HEK293 (cell line): Measurements from ENCODE around the gene NCOA7.

Experiments
- GFI1B ChIP-seq: fragments of 450-650 bp; formaldehyde crosslinking; IDR thresholded peaks from 2 replicates; pipeline ENCODE4 v1.5.1; 2016; ENCODE audit warnings: missing biosample characterization, missing genetic modification characterization
- GLI2 ChIP-seq: fragments of 450-650 bp; formaldehyde crosslinking; IDR thresholded peaks from 2 replicates; pipeline ENCODE4; 2017; ENCODE audit warnings: missing biosample characterization, missing genetic modification characterization, low read depth, borderline replicate concordance
- HOXA7 ChIP-seq: sonication (generic); formaldehyde crosslinking; IDR thresholded peaks from 2 replicates; pipeline ENCODE4 v1.8.1; 2022; ENCODE audit warnings: missing genetic modification reagents, borderline replicate concordance
- IKZF3 ChIP-seq: fragments of 450-650 bp; IDR thresholded peaks from 2 replicates; pipeline ENCODE4 v1.5.0; 2018; ENCODE audit warnings: missing biosample characterization, mild to moderate bottlenecking, missing genetic modification characterization, moderate library complexity
- MYNN ChIP-seq: fragments of 450-650 bp; formaldehyde crosslinking; IDR thresholded peaks from 2 replicates; pipeline ENCODE4 v1.5.1; 2016; ENCODE audit warnings: missing biosample characterization, missing genetic modification characterization, borderline replicate concordance
- SALL2 ChIP-seq: fragments of 450-650 bp; formaldehyde crosslinking; IDR thresholded peaks from 2 replicates; pipeline ENCODE4 v1.5.0; 2017; ENCODE audit warnings: missing biosample characterization, mild to moderate bottlenecking, missing genetic modification characterization, borderline replicate concordance
- SCRT2 ChIP-seq: fragments of 450-650 bp; formaldehyde crosslinking; IDR thresholded peaks from 2 replicates; pipeline ENCODE4 v1.5.1; 2016; ENCODE audit warnings: missing biosample characterization, missing genetic modification characterization
- TRIM28 ChIP-seq: IDR thresholded peaks from 2 replicates; pipeline ENCODE4 v1.6.1; 2011; ENCODE audit warnings: low read length, control low read depth, borderline replicate concordance
- WT1 ChIP-seq: fragments of 450-650 bp; formaldehyde crosslinking; IDR thresholded peaks from 2 replicates; pipeline ENCODE4 v1.5.1; 2016; ENCODE audit warnings: missing biosample characterization, missing genetic modification characterization
- ZNF121 ChIP-seq: fragments of 450-650 bp; formaldehyde crosslinking; IDR thresholded peaks from 2 replicates; pipeline ENCODE4 v1.5.1; 2016; ENCODE audit warnings: missing biosample characterization, missing genetic modification characterization
- ZNF132 ChIP-seq: fragments of 450-650 bp; formaldehyde crosslinking; IDR thresholded peaks from 2 replicates; pipeline ENCODE4 v1.5.1; 2017; ENCODE audit warnings: missing biosample characterization, missing genetic modification characterization, borderline replicate concordance
- ZNF223 ChIP-seq: fragments of 450-650 bp; formaldehyde crosslinking; IDR thresholded peaks from 2 replicates; pipeline ENCODE4 v1.5.1; 2016; ENCODE audit warnings: missing biosample characterization, missing genetic modification characterization
- ZNF274 ChIP-seq, 2 experiments: fragments of 200-500 bp in 1 of 2; fragments of 450-650 bp in 1 of 2; sonication (Bioruptor generic) in 1 of 2; formaldehyde crosslinking in 1 of 2; IDR thresholded peaks; 2 replicates each; pipeline versions ENCODE4 v1.5.1 to v1.6.1; 2014 to 2016; ENCODE audit warnings: borderline replicate concordance in 1 of 2, inconsistent platforms in 1 of 2, low read length in 1 of 2, missing biosample characterization in 1 of 2, missing genetic modification characterization in 1 of 2
- ZNF350 ChIP-seq: fragments of 450-650 bp; formaldehyde crosslinking; IDR thresholded peaks from 2 replicates; pipeline ENCODE4 v1.5.0; 2017; ENCODE audit warnings: missing biosample characterization, mild to moderate bottlenecking, missing genetic modification characterization
- ZNF404 ChIP-seq: fragments of 450-650 bp; formaldehyde crosslinking; IDR thresholded peaks from 2 replicates; pipeline ENCODE4 v1.5.1; 2017; ENCODE audit warnings: missing biosample characterization, missing genetic modification characterization
- ZNF426 ChIP-seq: fragments of 450-650 bp; formaldehyde crosslinking; IDR thresholded peaks from 2 replicates; pipeline ENCODE4 v1.5.1; 2017; ENCODE audit warnings: missing biosample characterization, missing genetic modification characterization, mild to moderate bottlenecking, inconsistent platforms, moderate library complexity
- ZNF621 ChIP-seq: fragments of 450-650 bp; formaldehyde crosslinking; IDR thresholded peaks from 2 replicates; pipeline ENCODE4 v1.5.1; 2017; ENCODE audit warnings: missing biosample characterization, missing genetic modification characterization
- ZNF629 ChIP-seq: fragments of 450-650 bp; formaldehyde crosslinking; IDR thresholded peaks from 2 replicates; pipeline ENCODE4 v1.5.1; 2017; ENCODE audit warnings: missing biosample characterization, missing genetic modification characterization
- ZNF660 ChIP-seq: fragments of 450-650 bp; IDR thresholded peaks from 2 replicates; pipeline ENCODE4 v1.5.1; 2018; ENCODE audit warnings: missing biosample characterization, mild to moderate bottlenecking, missing genetic modification characterization
- ZNF777 ChIP-seq: fragments of 450-650 bp; formaldehyde crosslinking; IDR thresholded peaks from 2 replicates; pipeline ENCODE4 v1.5.1; 2017; ENCODE audit warnings: missing biosample characterization, missing genetic modification characterization, borderline replicate concordance
- ZNF791 ChIP-seq: fragments of 450-650 bp; formaldehyde crosslinking; IDR thresholded peaks from 2 replicates; pipeline ENCODE4 v1.5.1; 2016; ENCODE audit warnings: missing biosample characterization, missing genetic modification characterization
- ZNF792 ChIP-seq: fragments of 450-650 bp; formaldehyde crosslinking; IDR thresholded peaks from 2 replicates; pipeline ENCODE4 v1.5.1; 2016; ENCODE audit warnings: missing biosample characterization, missing genetic modification characterization
- ZXDB ChIP-seq: fragments of 450-650 bp; formaldehyde crosslinking; IDR thresholded peaks from 2 replicates; pipeline ENCODE4 v1.5.1; 2016; ENCODE audit warnings: missing biosample characterization, missing genetic modification characterization
- TF ChIP-seq, protein P1 (sequence below): fragments of 450-650 bp; formaldehyde crosslinking; IDR thresholded peaks from 2 replicates; pipeline ENCODE4 v1.5.1; 2016; ENCODE audit warnings: missing biosample characterization, missing genetic modification characterization
- TF ChIP-seq, protein P2 (sequence below): fragments of 450-650 bp; formaldehyde crosslinking; IDR thresholded peaks from 2 replicates; pipeline ENCODE4 v1.5.1; 2017; ENCODE audit warnings: missing biosample characterization, missing genetic modification characterization
- TF ChIP-seq, protein P3 (sequence below): IDR thresholded peaks from 2 replicates; pipeline ENCODE4 v1.6.1; 2011; ENCODE audit warnings: mild to moderate bottlenecking, low read depth, low read length, borderline replicate concordance
- TF ChIP-seq, protein P4 (sequence below): fragments of 450-650 bp; formaldehyde crosslinking; IDR thresholded peaks from 2 replicates; pipeline ENCODE4 v1.5.1; 2016; ENCODE audit warnings: missing biosample characterization, missing genetic modification characterization
- TF ChIP-seq, protein P5 (sequence below): fragments of 450-650 bp; formaldehyde crosslinking; conservative IDR thresholded peaks from 2 replicates; pipeline ENCODE4 v1.5.1; 2016; ENCODE audit warnings: low read depth, missing biosample characterization, missing genetic modification characterization
- TF ChIP-seq, protein P6 (sequence below): fragments of 450-650 bp; formaldehyde crosslinking; IDR thresholded peaks from 2 replicates; pipeline ENCODE4 v1.5.1; 2017; ENCODE audit warnings: missing biosample characterization, missing genetic modification characterization

Gene NCOA7

DNA sequence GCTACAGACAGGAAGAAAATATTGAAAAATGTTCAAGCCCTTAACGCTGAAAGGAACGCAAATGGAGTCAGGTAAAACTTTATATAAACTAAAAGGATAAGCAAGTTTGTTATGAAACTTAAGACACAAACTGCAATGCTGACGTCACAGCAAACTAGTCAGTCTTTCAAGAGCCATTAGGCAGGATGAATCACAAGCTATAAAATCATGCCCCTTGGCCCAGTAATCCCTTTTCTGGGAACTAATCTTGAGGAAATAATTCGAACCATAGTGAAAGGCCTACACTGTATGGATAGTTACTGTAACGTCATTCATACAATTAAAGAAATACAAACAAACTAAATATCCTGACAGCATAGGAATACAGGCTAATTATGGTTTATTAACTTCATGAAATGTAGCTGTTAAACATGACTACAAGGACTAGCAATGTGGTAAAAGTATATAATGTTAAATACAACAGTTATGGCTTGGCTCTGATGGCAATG is 123.1 kb downstream of the NCOA7 start (continued):
- TF ChIP-seq, protein P1, sequence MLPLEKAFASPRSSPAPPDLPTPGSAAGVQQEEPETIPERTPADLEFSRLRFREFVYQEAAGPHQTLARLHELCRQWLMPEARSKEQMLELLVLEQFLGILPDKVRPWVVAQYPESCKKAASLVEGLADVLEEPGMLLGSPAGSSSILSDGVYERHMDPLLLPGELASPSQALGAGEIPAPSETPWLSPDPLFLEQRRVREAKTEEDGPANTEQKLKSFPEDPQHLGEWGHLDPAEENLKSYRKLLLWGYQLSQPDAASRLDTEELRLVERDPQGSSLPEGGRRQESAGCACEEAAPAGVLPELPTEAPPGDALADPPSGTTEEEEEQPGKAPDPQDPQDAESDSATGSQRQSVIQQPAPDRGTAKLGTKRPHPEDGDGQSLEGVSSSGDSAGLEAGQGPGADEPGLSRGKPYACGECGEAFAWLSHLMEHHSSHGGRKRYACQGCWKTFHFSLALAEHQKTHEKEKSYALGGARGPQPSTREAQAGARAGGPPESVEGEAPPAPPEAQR (tag by site-specific recombination): no peak
- TF ChIP-seq ZNF791 (no peak), ZNF629 (tag by site-specific recombination) (peak; percentile 99), ZNF223 (no peak), IKZF3 (tag by site-specific recombination) (peak; percentile 97), ZNF132 (tag by site-specific recombination) (no peak), TRIM28 (peak; percentile 89; the same call in 1 of the 2 replicates), ZNF350 (tag by site-specific recombination) (no peak), GFI1B (tag by site-specific recombination) (peak; percentile 58; the same call in 1 of the 2 replicates), ZNF621 (tag by site-specific recombination) (no peak), ZXDB (peak; percentile 90), ZNF121 (tag by site-specific recombination) (no peak), ZNF274 (IDR thresholded peaks at IDR 0.05; ENCODE audit: low read length) (no peak), ZNF274 (tag by site-specific recombination; IDR thresholded peaks at IDR 0.05; ENCODE audit: borderline replicate concordance) (no peak), SCRT2 (tag by site-specific recombination) (peak; percentile 22; the same call in 1 of the 2 replicates), WT1 (tag by site-specific recombination) (peak; percentile 90), ZNF777 (tag by site-specific recombination) (no peak), MYNN (tag by site-specific recombination) (no peak), ZNF792 (tag by site-specific recombination) (no peak), GLI2 (tag by site-specific recombination) (peak; percentile 94), ZNF660 (tag by site-specific recombination) (peak; percentile 81), ZNF404 (no peak), ZNF426 (tag by site-specific recombination) (no peak), HOXA7 (CRISPR knock-in tag) (no peak), SALL2 (tag by site-specific recombination) (no peak)
- TF ChIP-seq, protein P2, sequence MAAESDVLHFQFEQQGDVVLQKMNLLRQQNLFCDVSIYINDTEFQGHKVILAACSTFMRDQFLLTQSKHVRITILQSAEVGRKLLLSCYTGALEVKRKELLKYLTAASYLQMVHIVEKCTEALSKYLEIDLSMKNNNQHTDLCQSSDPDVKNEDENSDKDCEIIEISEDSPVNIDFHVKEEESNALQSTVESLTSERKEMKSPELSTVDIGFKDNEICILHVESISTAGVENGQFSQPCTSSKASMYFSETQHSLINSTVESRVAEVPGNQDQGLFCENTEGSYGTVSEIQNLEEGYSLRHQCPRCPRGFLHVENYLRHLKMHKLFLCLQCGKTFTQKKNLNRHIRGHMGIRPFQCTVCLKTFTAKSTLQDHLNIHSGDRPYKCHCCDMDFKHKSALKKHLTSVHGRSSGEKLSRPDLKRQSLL (tag by site-specific recombination): no peak; the same call in 1 of the 2 replicates
- TF ChIP-seq, protein P3, sequence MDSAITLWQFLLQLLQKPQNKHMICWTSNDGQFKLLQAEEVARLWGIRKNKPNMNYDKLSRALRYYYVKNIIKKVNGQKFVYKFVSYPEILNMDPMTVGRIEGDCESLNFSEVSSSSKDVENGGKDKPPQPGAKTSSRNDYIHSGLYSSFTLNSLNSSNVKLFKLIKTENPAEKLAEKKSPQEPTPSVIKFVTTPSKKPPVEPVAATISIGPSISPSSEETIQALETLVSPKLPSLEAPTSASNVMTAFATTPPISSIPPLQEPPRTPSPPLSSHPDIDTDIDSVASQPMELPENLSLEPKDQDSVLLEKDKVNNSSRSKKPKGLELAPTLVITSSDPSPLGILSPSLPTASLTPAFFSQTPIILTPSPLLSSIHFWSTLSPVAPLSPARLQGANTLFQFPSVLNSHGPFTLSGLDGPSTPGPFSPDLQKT: no peak
- TF ChIP-seq, protein P4, sequence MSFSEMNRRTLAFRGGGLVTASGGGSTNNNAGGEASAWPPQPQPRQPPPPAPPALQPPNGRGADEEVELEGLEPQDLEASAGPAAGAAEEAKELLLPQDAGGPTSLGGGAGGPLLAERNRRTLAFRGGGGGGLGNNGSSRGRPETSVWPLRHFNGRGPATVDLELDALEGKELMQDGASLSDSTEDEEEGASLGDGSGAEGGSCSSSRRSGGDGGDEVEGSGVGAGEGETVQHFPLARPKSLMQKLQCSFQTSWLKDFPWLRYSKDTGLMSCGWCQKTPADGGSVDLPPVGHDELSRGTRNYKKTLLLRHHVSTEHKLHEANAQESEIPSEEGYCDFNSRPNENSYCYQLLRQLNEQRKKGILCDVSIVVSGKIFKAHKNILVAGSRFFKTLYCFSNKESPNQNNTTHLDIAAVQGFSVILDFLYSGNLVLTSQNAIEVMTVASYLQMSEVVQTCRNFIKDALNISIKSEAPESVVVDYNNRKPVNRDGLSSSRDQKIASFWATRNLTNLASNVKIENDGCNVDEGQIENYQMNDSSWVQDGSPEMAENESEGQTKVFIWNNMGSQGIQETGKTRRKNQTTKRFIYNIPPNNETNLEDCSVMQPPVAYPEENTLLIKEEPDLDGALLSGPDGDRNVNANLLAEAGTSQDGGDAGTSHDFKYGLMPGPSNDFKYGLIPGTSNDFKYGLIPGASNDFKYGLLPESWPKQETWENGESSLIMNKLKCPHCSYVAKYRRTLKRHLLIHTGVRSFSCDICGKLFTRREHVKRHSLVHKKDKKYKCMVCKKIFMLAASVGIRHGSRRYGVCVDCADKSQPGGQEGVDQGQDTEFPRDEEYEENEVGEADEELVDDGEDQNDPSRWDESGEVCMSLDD (tag by site-specific recombination): no peak
- TF ChIP-seq, protein P5, sequence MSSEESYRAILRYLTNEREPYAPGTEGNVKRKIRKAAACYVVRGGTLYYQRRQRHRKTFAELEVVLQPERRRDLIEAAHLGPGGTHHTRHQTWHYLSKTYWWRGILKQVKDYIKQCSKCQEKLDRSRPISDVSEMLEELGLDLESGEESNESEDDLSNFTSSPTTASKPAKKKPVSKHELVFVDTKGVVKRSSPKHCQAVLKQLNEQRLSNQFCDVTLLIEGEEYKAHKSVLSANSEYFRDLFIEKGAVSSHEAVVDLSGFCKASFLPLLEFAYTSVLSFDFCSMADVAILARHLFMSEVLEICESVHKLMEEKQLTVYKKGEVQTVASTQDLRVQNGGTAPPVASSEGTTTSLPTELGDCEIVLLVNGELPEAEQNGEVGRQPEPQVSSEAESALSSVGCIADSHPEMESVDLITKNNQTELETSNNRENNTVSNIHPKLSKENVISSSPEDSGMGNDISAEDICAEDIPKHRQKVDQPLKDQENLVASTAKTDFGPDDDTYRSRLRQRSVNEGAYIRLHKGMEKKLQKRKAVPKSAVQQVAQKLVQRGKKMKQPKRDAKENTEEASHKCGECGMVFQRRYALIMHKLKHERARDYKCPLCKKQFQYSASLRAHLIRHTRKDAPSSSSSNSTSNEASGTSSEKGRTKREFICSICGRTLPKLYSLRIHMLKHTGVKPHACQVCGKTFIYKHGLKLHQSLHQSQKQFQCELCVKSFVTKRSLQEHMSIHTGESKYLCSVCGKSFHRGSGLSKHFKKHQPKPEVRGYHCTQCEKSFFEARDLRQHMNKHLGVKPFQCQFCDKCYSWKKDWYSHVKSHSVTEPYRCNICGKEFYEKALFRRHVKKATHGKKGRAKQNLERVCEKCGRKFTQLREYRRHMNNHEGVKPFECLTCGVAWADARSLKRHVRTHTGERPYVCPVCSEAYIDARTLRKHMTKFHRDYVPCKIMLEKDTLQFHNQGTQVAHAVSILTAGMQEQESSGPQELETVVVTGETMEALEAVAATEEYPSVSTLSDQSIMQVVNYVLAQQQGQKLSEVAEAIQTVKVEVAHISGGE: no peak
- TF ChIP-seq, protein P6, sequence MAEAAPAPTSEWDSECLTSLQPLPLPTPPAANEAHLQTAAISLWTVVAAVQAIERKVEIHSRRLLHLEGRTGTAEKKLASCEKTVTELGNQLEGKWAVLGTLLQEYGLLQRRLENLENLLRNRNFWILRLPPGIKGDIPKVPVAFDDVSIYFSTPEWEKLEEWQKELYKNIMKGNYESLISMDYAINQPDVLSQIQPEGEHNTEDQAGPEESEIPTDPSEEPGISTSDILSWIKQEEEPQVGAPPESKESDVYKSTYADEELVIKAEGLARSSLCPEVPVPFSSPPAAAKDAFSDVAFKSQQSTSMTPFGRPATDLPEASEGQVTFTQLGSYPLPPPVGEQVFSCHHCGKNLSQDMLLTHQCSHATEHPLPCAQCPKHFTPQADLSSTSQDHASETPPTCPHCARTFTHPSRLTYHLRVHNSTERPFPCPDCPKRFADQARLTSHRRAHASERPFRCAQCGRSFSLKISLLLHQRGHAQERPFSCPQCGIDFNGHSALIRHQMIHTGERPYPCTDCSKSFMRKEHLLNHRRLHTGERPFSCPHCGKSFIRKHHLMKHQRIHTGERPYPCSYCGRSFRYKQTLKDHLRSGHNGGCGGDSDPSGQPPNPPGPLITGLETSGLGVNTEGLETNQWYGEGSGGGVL (tag by site-specific recombination): 0 out of 2 replicates have a peak, but pooled peaks have one; percentile 17
